ENCODE results near the gene WNT7B.

DNA sequence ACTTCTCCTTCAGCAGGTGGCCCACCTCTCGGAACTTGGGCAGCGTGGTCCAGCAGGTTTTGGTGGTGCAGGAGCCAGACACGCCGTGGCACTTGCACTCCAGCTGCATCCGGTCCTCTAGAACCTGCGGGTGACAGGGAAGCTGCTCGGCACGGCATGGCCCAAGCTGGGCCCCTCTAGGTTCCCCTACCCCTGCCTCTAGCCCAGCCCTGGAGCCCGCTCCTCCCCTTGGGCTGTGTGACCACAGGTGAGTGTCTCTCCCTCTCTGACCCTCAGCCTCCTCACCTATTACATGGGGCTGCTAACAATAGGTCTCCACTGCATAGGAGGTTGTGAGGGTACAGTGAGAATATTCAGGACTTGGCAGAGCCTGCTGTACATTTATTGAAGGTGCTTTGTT lies 53.8 kb downstream of the WNT7B start:
- TF ChIP-seq ZFX (IDR thresholded peaks at IDR 0.05; ENCODE audit: borderline replicate concordance), result no peak
- TF ChIP-seq, protein P1, sequence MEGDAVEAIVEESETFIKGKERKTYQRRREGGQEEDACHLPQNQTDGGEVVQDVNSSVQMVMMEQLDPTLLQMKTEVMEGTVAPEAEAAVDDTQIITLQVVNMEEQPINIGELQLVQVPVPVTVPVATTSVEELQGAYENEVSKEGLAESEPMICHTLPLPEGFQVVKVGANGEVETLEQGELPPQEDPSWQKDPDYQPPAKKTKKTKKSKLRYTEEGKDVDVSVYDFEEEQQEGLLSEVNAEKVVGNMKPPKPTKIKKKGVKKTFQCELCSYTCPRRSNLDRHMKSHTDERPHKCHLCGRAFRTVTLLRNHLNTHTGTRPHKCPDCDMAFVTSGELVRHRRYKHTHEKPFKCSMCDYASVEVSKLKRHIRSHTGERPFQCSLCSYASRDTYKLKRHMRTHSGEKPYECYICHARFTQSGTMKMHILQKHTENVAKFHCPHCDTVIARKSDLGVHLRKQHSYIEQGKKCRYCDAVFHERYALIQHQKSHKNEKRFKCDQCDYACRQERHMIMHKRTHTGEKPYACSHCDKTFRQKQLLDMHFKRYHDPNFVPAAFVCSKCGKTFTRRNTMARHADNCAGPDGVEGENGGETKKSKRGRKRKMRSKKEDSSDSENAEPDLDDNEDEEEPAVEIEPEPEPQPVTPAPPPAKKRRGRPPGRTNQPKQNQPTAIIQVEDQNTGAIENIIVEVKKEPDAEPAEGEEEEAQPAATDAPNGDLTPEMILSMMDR (IDR thresholded peaks at IDR 0.05), result no peak
